Activated CD4-positive, alpha-beta T cell treated with anti-CD3 and anti-CD28 coated beads for 48 hours (primary cell): ENCODE data around the gene LSM7.

Source experiments
- DNase-seq: peaks from one replicate; pipeline ENCODE4 v3.0.0-alpha.2; 2020

The LSM7 gene

DNA sequence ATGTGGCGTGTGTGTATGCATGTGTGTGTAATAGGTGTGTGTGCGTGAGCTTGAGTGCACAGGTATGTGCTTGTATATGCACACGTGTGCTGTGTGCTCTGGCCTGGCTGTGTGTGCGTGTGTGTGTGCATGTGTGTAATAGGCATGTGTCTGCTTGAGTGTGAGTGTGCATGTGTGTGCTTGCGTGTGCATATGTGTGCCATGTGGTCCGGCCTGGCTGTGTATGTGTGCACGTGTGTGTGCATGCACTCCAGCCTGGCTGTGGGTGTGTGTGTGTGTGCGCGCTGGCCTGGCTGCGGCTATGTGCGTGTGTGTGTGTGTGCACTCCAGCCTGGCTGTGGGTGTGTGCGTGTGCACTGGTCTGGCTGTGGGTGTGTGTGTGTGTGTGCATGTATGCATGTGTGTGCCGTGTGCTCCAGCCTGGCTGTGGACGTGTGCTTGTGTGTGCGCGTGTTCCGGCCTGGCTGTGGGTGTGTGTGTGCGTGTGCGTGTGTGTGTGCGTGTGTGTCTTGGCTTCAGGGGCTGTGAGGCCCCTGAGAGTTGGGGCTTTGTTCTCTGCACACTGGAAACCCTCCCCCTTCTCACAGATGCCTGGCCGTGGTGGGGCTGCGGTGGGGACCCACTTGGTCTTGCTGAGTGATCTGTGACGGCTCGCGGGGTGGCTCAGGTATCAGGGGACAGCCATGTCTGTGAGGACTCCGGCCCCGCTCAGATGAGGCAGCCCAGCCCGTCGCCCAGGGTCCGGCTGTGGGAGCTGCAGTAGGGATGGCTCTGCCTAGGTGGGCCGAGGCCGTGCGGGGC, 8.3 kb upstream of the LSM7 start:
- no peak for DNase-seq

DNA sequence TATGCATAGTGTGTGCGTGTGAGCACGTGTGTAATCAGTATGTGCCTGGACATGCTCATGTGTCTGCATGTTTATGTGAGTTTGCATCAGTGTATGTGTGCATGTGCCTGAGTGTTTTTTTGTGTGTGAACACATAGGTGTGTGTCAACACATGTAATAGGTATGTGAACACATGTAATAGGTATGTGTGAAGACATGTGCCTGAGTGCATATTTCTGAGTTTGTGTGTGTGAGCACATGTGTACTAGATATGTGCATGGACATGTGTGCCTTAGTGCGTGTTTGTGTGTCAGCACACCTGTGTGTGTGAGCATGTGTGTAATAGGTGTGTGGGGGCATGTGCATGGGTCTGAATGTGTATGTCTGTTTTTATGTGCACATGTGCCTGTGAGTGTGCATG, 7.5 kb upstream of the LSM7 start:
- no peak for DNase-seq

DNA sequence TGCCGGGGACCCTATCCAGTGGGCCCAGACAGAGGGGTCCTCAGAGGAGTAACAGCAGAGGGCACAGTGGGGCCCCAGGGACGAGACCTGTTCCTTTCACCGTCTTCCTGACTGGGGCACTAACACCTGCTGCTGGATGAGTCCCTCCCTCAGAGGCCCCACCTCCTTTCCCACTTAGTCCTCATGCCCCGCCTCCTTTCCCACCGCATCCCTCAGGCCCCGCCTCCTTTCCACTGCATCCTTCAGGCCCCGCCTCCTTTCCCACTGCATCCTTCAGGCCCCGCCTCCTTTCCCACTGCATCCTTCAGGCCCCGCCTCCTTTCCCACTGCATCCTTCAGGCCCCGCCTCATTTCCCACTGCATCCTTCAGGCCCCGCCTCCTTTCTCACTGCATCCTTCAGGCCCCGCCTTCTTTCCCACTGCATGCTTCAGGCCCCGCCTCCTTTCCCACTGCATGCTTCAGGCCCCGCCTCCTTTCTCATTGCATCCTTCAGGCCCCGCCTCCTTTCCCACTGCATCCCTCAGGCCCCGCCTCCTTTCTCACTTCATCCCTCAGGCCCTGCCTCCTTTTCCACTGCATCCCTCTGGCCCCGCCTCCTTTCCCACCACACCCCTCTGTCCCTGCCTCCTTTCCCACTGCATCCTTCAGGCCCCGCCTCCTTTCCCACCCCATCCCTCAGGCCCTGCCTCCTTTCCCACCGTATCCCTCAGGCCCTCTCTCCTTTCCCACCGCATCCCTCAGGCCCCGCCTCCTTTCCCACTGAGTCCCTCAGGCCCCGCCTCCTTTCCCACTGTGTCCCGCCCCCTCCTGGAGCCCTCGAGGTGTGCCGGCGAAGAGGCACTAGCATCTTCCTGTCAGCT, 6.8 kb upstream of the LSM7 start:
- peak; percentile 30 for DNase-seq

DNA sequence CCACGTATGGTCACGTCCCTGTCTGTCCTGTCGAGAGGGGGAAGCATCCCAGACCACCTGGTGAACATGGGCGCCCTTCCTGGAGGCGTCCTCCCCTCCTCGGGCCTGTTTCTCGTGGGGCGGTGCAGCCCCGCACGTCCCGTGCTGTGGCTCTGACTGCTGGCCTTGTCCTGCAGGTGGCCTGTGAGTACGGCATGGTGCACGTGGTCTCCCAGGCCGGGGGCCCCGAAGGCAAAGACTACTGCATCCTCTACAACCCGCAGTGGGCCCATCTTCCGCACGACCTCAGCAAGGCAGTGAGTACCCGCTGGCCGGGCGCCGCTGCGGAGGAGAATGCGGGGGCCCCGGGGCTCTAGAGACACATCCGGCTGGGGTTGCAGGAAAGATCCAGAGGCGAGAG, 6.0 kb upstream of the LSM7 start:
- DNase-seq: no peak

DNA sequence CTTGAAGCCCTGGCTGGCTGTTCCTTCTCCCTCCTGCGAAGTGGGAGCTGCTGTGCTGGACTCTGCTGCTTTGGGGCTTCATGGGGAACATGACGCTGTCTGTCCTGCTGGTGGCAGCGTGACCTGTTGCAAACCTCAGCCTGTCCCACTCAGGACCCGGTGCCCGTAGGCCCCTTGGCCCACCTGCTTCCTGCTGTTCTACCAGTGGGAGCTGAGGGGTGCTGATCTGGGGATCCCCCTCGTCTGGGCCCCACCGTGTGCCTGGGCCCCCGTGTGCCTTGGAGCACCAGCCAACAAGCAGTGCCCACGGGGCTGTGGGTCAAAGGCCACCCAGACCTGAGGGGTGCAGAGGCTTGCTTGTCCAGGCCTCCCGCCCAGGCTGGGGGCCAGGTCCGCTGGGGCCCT, 5.4 kb upstream of the LSM7 start:
- no peak for DNase-seq

DNA sequence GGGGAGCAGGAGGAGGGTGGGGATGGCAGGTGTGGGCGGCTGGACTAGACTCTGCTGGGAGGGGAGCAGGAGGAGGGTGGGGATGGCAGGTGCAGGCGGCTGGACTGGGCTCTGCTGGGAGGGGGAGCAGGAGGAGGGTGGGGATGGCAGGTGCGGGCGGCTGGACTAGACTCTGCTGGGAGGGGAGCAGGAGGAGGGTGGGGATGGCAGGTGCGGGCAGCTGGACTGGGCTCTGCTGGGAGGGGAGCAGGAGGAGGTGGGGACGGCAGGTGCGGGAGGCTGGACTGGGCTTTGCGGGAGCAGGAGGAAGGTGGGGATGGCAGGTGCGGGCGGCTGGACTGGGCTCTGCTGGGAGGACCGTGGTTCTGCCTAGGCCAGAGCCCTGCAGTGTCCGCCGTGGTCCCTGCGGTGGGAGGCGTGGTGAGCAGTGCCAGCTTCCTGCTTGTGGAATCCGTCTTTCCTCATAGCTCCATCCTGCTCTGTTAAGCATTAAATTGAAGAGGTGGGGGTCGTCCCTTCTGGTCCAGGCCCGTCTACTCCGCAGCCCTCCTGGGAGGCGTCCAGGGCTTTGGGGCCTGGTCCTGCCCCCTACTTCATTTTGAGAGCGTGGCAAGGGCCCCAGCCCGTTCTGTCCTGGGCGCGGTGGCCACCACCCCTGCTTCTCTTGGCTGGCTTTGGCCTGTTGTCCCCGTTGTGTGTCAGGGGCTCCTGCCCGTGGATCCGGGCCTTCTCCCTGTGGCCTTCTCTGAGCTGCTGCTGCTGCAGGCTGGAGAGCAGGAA, 4.8 kb upstream of the LSM7 start:
- no peak for DNase-seq

DNA sequence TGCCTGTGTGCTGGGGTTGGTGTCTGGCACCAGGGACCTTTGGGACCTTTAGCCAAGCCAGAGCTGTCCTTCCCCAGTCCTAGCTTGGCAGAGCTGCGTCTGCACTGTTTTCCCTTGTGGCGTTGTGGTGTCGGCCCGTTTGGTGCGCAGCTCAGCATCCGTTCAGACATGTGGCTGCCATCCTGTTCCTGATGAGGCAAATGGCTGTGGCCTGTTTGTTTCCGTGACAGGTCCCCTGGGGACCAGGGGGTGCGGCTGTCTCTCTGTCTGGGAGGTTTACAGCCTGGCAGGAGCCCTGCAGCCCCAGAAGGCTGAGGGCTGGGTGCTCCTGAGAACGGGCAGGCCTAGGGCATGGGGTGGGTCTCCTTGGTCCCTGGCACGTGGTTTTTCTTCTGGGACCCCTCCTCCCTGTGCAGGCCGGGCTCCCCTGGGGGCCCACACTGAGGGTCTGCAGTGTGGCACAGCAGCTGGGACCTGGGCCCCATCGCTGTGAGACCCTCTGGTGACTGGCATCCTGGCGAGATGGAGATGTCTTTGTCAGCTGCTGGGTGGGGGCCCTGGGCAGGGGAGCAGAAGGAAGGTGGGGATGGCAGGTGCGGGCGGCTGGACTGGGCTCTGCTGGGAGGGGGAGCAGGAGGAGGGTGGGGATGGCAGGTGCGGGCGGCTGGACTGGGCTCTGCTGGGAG, 4.1 kb upstream of the LSM7 start:
- peak; percentile 51 for DNase-seq

DNA sequence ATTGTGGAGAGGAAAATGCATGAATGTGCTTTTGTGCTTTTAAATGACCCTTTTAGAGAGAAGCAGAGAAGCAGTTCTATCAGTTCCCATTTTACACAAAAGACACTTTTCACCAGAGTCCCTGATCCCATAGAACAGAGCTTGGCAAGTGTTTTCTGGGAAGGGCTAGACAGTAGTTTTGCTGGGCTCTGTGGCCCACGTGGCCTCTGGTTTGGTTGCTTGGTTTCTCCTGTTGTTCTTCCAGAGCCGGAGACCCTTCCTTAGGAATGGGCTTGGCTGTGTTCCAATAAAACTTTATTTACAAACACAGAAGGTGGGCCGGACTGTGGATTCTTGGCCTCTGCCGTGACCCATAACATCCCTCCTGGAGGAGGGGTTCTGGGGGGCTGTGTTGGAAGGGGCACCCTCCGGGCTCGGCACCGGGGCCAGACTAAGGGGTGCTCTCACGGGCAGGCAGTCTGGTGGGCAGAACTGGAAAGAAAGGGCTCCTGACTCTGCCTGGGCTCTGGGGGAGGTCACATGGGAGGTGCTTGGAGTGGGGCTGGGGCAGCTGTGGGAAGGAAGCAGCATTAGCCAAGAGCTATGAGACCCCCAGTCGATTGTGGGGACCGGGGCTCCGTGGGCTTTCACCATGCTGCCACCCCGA, 3.3 kb upstream of the LSM7 start:
- no peak for DNase-seq

DNA sequence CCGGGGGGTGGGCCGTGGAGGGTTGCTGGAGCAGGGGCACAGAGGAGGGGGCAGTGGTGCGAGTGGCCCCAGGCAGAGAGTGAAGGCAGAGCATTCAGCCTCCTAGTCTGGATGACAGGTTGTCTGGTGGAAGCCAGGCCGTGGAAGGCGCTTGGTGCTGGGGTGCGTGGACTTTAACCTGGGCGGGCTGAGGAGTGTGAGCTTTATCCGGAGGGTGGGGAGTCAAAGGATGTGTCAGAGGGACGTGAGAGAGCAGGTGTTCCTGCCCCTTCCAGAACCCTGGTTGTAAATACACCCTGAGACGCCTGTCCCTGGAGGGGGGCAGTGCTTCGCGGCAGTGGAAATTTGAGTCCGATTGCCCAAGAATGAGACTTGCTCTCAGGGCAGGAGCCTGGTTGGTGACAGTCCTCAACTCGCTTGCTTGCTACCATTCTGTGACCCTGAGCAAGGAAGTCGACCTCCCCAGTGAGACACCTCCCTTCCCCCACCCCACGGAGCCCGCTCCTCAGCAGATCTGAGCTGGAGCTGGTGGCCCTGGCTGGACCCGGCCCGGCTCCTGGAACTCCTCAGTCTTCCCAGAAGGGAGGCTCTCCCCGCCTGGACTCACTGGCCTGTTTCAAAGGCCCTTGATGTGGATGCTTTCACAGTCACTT, 2.4 kb upstream of the LSM7 start:
- DNase-seq: no peak

DNA sequence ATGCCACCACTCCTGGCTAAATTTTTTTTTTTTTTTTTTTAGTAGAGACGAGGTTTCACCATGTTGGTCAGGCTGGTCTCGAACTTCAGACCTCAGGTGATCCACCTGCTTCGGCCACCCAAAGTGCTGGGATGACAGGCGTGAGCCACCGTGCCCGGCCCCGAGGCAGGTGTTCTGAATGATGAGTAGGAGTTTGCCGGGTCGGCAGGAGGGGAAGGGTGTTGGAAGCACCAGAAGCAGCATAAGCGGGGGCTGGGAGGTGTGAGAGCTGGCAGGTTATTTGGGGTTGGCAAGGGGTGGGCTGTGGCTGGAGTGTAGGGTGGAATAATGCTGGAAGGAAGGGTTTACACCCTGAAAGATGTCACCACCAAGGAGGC, 1.9 kb upstream of the LSM7 start:
- DNase-seq: no peak

DNA sequence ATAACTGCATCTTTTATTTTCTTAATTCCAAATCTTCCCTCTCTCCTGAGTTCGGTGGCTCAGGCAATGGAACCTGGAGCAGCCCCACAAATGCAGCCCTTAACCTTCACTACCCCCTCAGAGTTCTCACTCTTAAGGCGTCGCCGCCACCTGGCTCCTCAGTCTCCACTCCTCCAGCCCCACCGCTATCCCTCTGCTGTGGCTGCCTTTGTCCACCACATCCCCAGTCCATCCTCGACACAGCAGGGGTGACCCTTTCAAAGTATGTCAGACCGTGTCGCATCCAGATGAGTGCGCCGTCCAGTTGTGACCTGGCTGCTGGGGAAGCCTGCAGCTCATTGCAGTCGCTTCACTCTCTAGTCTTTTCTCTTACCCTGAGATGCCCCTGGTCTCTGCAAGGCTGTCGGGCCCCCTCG, 1.1 kb upstream of the LSM7 start:
- DNase-seq: no peak

DNA sequence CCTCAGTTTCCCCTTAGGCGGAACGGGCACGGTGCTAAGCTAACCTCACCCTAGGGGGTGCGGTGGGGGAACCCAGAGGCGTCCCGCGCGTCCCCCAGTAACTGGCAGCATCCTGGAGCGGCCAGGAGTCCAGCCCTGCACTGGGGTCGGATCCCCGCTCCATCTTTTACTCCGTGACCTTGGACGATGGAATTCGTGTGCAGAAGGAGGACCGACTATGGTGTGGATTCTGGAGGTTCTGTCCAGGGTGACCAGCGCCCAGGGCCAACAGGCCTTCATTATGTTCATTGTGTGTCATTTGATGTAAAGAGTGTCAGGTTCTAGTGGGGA, 728 bp upstream of the LSM7 start:
- DNase-seq: no peak

DNA sequence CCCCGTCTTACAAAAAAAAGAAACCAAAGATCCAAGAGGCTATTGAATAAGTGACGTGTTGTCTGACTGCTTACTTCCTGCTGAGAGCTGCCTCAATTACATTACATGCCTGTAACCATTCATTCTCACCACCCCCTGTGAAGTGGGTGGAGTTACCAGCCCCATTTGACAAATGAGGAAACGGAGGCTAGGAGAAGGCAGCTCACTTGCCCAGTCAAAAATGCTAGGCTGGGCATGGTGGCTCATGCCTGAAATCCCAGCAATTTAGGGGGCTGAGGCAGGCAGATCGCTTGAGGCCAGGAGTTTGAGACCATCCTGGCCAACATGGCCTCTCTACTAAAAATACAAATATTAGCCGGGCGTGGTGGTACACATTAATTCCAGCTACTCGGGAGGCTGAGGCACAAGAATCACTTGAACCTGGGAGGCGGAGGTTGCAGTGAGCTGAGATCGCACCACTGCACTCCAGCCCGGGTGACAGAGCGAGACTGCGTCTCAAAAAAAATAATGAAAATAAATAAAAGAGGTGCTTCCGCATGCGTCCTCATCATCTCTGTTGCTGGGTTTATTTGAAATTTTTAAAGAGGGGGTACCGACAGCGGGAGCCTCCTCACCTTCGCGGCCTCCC, 499 bp downstream of the LSM7 start:
- peak; percentile 65 for DNase-seq

DNA sequence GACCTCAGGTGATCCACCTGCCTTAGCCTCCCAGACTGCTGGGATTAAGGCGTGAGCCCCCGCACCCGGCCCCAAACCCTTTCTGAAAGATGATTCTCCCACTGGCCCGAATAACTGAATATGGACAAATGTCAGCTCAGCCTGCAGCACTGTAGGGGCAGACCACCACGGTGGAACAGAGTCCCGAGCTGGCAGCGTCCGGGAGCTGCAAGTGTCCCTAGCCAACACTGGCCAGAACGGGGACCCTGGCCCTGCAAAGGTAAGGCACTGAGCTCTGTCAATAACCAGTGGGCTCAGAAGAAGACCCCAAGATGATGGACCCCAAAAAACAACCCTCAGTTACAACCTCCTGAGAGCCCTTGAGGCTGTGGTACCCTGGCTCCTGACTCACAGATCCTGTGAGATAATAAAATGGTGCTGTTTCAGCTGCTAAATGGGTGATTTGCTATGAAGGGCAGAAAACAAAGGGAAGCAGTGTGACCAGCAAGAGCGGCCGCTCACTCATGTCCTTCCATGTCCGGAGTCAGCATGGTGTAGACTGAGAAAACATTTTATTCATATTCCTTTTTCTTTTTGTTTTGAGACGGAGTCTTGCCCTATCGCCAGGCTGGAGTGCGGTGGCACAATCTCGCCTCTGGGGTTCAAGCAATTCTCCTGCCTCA, 1.6 kb downstream of the LSM7 start:
- no peak for DNase-seq

DNA sequence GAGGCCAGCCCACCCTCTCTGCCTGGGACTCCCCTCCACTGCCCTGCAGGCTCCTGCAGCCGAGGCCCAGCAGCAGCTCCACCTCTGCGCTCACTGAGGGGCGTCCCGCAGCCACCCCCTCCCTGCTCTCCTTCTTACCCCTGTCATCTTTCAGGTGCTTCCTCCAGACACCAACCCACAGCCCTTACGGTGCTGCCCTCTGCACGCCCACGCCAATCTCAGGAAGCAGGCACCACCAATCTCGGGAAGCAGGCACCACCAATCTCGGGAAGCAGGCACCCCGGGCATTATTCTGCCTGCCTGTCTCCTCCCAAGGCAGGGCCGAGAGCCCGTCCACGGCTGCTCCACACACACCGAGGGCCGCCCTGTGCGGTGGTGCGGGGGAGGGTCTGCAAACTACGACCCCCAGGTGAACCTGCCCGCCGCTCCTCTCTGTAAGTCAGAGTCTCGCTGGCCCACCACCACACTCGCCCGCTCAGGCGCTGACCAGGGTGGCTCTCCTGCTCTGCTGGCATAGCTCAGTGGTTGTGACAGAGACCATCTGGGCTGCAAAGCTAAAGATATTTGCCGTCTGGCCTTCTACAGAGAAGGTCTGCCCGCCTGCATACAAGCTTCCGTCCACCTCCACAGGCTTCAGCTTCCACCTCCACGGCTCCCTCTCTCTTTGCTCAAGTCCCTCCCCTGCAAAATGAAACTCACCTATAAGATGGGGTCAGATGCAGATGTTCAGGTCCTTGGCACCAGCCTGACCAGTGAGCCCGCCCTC, 2.9 kb downstream of the LSM7 start:
- no peak for DNase-seq

DNA sequence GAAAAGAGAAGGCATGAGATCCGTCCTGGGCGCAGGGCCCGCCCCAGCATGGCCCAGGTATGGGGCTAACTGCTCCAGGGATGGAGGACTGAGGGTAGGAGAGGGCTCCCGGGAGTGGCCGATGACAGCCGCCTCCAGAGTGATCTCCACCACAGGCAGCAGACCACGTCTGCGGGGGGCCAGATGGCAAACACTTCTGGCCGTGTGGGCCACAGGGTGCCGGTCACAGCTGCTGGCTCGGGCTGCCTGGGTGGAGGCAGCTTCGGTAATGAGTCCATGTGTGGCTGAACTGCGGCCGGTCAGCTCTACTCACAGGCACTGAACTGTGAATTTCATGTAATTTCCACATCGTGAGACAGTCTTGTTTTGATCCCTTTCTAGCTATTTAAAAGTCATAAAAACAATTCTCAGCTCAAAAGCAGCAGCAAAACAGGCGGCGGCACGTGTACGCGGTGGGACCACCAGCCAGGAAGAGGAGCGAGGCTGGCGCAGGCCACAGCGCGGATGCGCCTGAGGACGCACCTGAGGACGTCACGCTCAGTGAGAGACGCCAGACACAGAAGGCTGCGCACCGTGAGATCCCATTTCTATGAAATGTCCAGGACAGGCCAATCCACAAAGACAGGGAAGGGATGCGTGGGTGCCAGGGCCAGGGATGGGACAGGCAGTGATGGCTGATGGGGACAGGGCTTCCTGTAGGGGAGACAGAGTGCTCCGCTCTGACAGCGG, 4.0 kb downstream of the LSM7 start:
- DNase-seq: no peak

DNA sequence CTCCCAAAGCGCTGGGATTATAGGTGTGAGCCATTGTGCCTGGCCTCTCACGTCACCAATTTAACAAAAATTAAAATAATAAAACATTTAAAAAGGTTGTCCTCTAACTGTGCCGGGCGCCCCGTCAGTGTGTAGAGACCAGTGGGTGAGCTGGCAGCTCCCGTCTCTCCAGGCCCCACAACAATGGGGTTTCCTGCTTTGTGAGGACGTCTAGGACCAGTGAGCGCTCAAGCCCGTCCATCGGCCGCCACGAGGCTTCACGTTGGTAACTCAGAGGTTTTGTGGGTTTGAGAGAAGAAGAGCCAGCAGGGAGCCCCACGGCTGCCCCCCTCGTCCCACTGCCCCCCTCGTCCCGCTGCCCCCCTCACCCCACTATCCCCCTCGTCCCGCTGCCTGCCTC, 4.7 kb downstream of the LSM7 start:
- DNase-seq: no peak

DNA sequence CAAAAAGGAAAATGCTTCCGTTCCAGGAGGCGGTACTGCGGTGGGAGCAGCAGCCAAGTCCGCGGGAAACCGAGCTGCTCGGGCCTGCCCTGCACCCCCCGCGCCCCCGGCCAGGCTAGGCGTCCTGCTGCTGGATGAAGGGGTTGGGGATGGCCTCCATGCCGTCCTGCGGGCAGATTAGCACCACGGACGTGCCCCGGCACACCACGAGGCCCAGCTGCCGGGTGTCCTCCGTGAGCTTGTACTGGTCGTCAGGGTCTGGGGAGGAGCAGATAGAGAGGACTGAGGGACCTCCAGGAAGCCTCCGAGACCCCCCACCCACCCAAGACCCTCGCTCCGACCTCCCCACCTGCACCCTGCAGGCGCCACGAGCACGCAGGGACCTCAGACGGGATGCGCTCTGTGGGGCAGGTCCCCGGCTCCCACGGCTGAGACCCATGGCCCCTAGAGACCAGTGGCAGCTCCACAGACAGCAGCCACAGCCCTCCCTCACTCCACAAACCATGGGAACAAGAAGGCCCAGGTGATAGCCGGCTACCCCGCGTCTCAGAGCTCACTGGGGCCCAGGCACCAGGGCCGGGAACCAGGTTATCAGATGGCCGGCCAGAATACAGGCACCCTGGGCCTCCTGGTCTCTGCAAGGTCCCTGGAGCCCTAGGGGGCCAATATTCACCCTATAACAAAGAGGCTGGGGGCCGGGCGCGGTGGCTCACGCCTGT, 6.7 kb downstream of the LSM7 start:
- DNase-seq: no peak

DNA sequence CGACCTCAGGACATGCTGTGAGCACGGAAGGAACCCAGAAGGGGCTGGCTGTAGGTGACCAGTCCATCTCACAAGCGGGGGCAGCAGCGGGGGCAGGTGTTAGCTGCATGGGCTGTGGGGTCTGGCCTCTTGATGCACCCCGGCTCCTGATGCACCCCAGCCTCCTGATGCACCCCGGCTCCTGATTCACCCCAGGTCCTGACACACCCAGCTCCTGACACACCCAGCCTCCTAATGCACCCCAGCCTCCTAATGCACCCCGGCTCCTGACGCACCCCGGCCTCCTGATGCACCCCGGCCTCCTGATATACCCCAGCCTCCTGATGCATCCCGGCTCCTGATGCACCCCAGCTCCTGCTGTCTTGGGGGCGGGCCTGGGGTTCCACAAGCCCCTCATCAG, 7.4 kb downstream of the LSM7 start:
- no peak for DNase-seq
